ENCODE data around the gene PRIM1. TPM values are rescaled to one million over a fixed set of nuclear protein-coding genes. Genes with fewer than 3 reads are reported as not detected.
"Not testable (repeated sequence)": the region's sequence is repeated elsewhere in the genome, so short reads cannot be mapped to it uniquely, and the experiment has no call there.

The PRIM1 gene
- 25.1 and 44.7 TPM in 2 replicates for total RNA-seq (2014; rRNA removed; shearing (Covaris generic); ENCODE audit: low replicate concordance)

DNA sequence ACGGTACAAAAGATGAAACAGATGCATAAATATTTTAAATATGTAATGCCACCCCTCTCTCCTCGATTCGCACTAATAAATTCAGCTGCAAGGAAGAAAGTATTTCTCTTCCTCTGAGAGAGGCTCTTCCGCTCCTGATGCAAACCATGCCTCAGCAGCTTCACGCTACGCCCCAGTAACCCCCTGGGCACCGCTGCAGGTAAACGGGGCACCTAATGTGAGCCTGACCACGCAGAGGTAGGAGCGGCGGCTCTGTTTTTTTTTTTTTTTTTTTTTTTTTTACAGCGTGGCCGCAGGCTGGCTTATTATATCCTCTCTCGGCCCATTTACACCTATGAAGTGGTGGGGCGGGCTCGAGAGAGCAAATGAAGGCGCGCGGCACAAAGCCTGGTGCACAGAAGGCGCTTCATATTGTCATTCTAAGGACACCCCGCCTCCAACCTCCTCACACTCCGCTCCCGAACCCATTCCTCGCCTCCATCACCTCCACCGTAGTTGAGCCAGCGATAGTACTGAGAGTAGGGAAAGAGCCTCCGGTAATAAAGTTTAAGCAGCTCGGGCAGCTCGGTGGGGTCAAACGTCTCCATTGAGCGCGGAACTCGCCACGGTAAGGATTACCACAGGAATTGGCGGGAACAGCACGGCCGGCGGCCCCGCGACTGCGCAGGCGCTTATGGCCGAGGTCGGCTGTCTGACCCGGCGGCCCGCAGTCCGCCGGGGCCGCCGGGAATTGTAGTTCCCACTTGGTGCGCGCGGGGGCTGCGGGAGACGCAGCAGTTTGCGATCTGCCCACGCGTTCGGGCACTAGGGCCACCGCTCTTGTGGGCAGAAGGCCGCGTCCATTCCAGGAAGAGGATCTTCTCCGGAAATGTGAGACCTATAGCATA, at the start of gene PRIM1:
Gene PRIM1 (minus strand): TSS at position 612 of the 887 bp plus-strand sequence. CDS start 25 bp downstream, at position 587.
- Histone ChIP-seq H3K27me3 (no peaks in the 10 kb centered on the region), H3K36me3 (peaks cover 27% of the 10 kb centered on the region), H3K9me3 (no peaks in the 10 kb centered on the region), H3K4me3 (peak within 1 kb of the TSS; percentile 88)
- peak; percentile 92 for DNase-seq

DNA sequence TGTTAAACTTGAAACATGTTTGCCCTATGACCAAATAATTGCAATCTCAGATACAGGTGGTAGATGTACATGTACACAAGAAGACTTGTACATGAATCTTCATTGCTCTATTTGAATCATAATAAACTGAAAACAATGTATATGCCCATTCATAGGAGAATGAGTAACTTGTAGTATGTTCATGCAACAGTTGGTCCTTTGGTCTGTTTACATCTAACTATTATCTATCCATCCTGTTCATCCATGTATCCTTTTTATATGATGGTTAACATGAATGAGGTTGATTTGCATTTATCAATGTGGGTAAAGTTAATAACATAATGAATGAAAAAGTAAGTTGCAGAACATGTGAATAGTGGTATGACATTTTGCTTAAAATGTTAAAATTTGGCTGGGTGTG, 48.1 kb upstream of the PRIM1 start:
- DNase-seq, result no peak
- no peak overlapping the region for H3K4me3 ChIP-seq
- H3K36me3 ChIP-seq, result no peaks in the 10 kb centered on the region
- no peaks in the 10 kb centered on the region for H3K27me3 ChIP-seq
- 0 out of 2 replicates have a peak, but pooled peaks cover 2% of the 10 kb centered on the region for H3K9me3 ChIP-seq

DNA sequence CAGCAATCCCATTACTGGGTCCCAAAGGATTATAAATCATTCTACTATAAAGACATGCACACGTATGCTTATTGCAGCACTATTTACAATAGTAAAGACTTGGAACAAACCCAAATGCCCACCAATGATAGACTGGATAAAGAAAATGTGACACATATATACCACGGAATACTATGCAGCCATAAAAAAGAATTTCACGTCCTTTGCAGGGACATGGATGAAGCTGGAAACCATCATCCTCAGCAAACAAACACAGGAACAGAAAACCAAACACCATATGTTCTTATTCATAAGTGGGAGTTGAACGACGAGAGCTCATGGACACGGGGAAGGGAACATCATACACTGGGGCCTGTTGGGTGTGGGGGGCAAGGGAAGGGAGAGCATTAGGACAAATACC, 47.2 kb upstream of the PRIM1 start:
- H3K27me3 ChIP-seq, DNase-seq, H3K36me3 ChIP-seq, H3K4me3 ChIP-seq, H3K9me3 ChIP-seq: not testable (repeated sequence)

DNA sequence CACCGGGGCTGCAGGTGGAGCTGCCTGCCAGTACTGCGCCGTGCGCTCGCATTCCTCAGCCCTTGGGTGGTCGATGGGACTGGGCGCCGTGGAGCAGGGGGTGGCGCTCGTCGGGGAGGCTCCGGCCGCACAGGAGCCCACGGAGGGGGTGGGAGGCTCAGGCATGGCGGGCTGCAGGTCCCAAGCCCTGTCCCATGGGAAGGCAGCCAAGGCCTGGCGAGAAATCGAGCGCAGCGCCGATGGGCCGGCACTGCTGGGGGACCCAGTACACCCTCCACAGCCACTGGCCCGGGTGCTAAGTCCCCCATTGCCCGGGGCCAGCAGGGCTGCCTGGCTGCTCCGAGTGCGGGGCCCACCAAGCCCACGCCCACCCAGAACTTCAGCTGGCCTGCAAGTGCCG, 43.7 kb upstream of the PRIM1 start:
- not testable (repeated sequence) for DNase-seq, H3K9me3 ChIP-seq, H3K27me3 ChIP-seq, H3K4me3 ChIP-seq, H3K36me3 ChIP-seq

DNA sequence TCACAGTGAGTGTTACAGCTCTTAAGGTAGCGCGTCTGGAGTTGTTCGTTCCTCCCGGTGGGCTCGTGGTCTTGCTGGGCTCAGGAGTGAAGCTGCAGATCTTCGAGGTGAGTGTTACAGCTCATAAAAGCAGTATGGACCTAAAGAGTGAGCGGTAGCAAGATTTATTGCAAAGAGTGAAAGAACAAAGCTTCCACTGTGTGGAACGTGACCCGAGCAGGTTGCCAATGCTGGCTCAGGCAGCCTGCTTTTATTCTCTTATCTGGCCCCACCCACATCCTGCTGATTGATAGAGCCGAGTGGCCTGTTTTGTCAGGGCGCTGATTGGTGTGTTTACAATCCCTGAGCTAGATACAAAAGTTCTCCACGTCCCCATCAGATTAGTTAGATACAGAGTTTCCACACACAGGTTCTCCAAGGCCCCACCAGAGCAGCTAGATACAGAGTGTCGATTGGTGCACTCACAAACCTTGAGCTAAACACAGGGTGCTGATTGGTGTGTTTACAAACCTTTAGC, 43.0 kb upstream of the PRIM1 start:
- not testable (repeated sequence) for H3K36me3 ChIP-seq, DNase-seq, H3K4me3 ChIP-seq, H3K27me3 ChIP-seq, H3K9me3 ChIP-seq

DNA sequence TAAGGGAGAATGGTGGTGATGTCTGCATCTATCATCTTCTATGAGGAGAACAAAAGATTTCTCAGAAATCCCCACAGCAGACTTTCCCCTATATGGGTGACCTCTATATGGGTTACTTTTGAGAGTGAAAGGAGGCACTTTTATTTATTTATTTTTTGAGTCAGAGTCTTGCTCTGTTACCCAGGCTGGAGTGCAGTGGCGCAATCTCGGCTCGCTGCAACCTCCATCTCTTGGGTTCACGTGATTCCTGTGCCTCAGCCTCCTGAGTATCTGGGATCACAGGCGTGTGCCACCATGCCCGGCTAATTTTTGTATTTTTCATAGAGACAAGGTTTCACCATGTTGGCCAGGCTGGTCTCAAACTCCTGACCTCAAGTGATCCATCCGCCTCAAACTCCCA, 41.0 kb upstream of the PRIM1 start:
- H3K9me3 ChIP-seq, H3K36me3 ChIP-seq, H3K27me3 ChIP-seq, DNase-seq, H3K4me3 ChIP-seq: not testable (repeated sequence)

DNA sequence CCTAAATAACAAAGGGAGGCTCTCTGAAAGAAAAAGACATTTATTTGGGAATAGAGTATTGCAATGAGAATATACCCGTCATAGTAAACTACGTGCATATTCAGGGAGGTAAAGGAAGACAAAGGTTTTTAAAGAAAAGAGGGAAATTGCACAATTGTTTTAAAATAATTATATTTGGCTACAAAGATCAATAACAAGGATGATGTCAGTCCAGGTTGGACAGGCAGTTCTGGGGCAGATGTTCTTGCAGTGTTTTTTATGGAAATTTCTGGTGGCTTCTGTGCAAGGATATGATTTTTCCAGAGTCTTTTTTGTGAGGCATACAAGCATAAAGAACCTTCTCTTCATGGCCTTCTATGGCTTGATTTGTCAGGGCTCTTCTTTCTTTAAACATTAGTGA, 40.6 kb upstream of the PRIM1 start:
- no peak overlapping the region for H3K4me3 ChIP-seq
- DNase-seq, result no peak
- H3K27me3 ChIP-seq, result no peaks in the 10 kb centered on the region
- no peaks in the 10 kb centered on the region; the same call in 1 of the 2 replicates for H3K9me3 ChIP-seq
- no peaks in the 10 kb centered on the region for H3K36me3 ChIP-seq

DNA sequence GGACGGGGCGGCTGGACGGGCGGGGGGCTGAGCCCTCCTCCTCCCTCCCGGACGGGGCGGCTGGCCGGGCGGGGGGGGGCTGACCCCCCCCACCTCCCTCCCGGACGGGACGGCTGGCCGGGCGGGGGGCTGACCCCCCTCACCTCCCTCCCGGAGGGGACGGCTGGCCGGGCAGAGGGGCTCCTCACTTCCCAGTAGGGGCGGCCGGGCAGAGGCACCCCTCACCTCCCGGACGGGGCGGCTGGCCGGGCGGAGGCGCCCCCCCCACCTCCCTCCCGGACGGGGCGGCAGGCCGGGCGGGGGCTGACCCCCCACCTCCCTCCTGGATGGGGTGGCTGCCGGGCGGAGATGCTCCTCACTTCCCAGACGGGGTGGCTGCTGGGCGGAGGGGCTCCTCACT, 37.3 kb upstream of the PRIM1 start:
- H3K36me3 ChIP-seq, DNase-seq, H3K4me3 ChIP-seq, H3K9me3 ChIP-seq, H3K27me3 ChIP-seq: not testable (repeated sequence)

DNA sequence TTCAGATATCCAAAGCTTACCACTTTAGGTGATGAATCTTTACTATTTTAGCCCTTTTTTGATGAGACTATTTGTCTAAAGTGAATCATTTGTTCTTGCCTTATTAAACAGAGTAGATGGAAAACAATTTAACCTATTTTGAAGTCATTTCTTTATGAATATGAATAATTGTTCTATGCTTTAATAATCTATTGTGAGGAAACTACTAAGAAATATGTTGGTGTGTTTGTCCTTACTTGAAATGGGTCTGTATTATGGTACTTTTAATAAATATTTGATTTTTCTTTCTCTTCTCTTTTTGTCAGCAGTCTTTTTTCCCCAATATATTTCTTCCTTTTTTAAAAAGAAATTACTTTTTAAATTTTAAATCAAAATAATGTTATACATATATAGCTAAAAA, 35.4 kb upstream of the PRIM1 start:
- Histone ChIP-seq H3K27me3 (no peaks in the 10 kb centered on the region), H3K36me3 (no peaks in the 10 kb centered on the region), H3K9me3 (no peaks in the 10 kb centered on the region; the same call in 1 of the 2 replicates), H3K4me3 (no peak overlapping the region)
- DNase-seq, result no peak

DNA sequence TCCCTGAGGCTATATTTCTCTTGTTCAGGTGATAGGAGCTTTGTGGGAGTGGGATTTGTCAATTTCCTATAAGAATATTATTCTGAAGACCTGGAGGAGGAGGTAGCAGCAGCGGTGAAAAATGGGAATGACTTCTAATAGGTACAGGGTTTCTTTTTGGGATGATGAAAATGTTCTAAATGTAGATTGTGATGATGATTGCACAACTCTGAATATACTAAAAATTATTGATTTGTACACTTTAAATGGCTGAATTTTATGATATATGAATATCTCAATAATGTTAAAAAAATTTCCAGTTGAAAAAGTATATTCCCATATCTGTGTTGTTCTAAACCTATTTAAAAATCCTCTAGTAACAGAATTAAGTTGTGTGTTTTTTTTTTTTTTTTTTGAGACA, 33.8 kb upstream of the PRIM1 start:
- Histone ChIP-seq H3K27me3 (no peaks in the 10 kb centered on the region), H3K36me3 (no peaks in the 10 kb centered on the region), H3K9me3 (no peaks in the 10 kb centered on the region), H3K4me3 (no peak overlapping the region)
- no peak for DNase-seq

DNA sequence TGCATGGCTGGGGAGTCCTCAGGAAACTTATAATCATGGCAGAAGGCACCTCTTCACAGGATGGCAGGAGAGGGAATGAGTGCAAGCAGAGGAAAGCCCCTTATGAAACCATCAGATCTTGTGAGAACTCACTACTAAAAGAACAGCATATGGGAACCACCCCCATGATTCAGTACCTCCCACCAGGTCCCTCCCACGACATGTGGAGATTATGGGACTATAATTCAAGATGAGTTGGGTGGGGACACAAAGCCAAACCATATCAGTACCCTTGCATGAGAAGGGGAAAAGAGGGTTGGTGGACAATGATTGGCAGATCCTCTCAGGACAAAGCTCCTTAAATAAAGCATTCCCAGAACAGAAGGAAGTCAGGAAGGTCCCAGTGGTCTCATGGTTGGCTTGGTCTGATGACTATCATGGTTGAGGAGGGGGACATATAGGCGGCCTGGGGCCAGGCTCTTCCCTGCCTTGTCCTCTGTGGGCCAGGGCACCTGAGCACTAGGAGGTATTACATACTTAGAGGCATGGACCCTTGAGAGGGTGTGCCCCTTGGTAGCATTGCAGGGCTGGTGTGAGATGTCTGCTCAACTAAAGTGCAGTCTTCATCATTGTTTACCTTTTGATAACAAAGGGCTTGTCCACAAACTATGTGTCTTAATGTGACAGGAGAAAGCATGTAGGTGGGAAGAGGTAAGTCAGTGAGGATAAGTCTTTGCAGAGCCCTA, 33.2 kb upstream of the PRIM1 start:
- H3K36me3 ChIP-seq, result no peaks in the 10 kb centered on the region
- DNase-seq, result no peak
- no peak overlapping the region for H3K4me3 ChIP-seq

DNA sequence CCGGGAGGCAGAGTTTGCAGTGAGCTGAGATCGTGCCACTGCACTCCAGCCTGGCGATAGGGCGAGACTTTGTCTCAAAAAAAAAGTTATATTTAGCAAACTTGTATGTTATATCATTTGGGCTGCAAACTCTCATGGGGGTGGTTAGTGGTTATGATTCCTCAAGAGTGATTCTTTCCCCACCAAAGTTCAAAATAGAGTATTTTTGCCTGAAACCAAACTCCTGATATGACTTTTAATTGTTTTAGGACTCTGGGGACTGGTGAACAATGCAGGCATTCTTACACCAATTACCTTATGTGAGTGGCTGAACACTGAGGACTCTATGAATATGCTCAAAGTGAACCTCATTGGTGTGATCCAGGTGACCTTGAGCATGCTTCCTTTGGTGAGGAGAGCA, 29.6 kb upstream of the PRIM1 start:
- no peak for DNase-seq
- no peak overlapping the region for H3K4me3 ChIP-seq
- no peaks in the 10 kb centered on the region for H3K27me3 ChIP-seq
- H3K9me3 ChIP-seq, result no peaks in the 10 kb centered on the region
- no peaks in the 10 kb centered on the region for H3K36me3 ChIP-seq

More for the DNA sequence above, 33.2 kb upstream of the PRIM1 start:
- no peaks in the 10 kb centered on the region for H3K27me3 ChIP-seq
- no peaks in the 10 kb centered on the region for H3K9me3 ChIP-seq

DNA sequence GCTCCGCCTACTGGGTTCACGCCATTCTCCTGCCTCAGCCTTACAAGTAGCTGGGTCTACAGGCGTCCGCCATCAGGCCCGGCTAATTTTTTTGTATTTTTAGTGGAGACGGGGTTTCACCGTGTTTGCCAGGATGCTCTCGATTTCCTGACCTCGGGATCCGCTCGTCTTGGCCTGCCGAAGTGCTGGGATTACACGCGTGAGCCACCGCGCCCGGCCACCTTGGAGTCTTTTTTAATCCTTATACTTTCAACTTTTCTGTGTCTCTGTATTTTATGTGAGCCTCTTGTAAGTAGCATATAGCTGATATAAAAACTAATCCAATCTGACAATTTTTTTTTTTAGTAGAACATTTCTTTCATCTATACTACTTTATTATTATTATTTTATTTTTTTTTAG, 26.6 kb upstream of the PRIM1 start:
- Histone ChIP-seq H3K27me3 (no peaks in the 10 kb centered on the region), H3K9me3 (no peaks in the 10 kb centered on the region), H3K4me3 (no peak overlapping the region), H3K36me3 (no peaks in the 10 kb centered on the region)
- DNase-seq, result no peak

DNA sequence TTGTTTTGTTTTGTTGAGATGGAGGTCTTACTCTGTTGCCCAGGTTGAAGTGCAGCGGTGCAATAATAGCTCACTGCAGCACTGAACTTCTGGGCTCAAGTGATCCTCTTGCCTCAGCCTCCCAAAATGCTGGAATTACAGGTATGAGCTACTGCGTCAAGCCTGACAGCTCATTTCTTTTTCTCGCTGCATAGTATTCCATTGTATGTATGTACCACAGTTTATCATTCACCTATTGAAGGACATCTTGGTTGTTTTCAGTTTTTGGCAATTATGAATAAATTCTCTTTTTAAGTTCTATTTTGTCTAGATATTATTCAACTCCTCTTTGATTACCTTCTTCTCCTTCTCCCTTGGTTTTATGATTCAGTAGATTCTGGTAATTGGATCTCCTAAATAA, 24.5 kb upstream of the PRIM1 start:
- H3K4me3 ChIP-seq, result no peak overlapping the region
- no peaks in the 10 kb centered on the region for H3K36me3 ChIP-seq
- H3K9me3 ChIP-seq, result no peaks in the 10 kb centered on the region
- no peaks in the 10 kb centered on the region for H3K27me3 ChIP-seq
- no peak for DNase-seq

DNA sequence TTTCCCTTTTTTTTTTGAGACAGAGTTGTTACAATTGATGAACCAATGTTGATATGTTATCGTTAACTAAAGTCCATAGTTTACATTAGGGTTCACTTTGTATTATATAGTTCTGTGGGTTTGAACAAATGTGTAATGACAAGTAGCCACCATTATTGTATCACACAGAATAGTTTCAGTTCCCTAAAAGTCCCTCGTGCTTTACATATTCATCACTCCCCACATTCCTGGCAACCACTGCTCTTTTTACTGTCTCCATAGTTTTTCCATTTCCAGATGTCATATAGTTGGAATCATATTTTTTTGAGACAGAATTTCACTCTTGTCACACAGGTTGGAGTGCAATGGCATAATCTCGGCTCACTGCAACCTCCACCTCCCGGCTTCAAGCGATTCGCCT, 23.5 kb upstream of the PRIM1 start:
- no peak overlapping the region for H3K4me3 ChIP-seq
- no peaks in the 10 kb centered on the region for H3K36me3 ChIP-seq
- H3K27me3 ChIP-seq, result no peaks in the 10 kb centered on the region
- no peaks in the 10 kb centered on the region for H3K9me3 ChIP-seq
- DNase-seq, result no peak

DNA sequence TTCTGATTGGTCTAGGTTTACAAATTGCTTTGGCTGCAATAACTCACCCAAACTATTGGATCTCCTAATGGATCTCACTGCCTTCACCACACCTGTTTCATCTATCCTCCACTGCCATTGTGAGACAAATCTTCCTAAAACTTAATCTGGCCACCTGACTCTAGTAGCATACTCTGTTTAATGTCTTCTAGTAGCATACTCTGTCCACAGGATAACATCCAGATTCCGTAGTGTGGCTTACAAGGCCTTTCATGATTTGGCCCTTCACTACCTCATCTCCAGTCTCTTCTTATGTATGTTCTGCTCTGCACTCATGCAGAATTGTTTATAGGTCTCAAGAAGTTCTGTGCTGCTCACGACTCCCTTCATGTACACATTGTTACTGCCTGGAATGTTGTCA, 21.0 kb upstream of the PRIM1 start:
- no peaks in the 10 kb centered on the region for H3K36me3 ChIP-seq
- no peaks in the 10 kb centered on the region for H3K27me3 ChIP-seq
- no peaks in the 10 kb centered on the region for H3K9me3 ChIP-seq
- DNase-seq, result no peak
- no peak overlapping the region for H3K4me3 ChIP-seq

DNA sequence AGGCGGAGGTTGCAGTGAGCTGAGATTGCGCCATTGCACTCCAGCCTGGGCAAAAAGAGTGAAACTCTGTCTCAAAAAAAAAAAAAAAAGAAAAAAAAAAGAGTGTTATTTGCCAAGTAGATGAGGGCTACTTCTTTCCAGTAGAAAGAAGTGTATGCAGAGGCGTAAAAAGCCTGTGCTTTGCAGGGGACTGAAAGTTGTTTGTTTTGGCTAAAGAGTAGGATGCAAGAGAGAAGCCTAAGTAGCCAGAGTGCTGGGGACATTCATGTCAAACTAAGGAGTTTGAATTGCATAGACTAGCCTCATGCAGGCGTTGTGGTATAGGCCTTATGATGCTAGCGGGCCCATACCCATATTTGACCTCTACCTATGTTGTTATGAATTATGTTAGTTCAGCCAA, 20.5 kb upstream of the PRIM1 start:
- no peak for DNase-seq
- no peak overlapping the region for H3K4me3 ChIP-seq

More for the DNA sequence above, 20.5 kb upstream of the PRIM1 start:
- no peaks in the 10 kb centered on the region for H3K9me3 ChIP-seq
- H3K36me3 ChIP-seq, result no peaks in the 10 kb centered on the region
- H3K27me3 ChIP-seq, result no peaks in the 10 kb centered on the region
